DMS53 treated with DMSO at 0.1 percent for 48 hours (cell line): ENCODE measurements around the gene TRMT10B.
"Not testable (repeated sequence)": the region's sequence is repeated elsewhere in the genome, so short reads cannot be mapped to it uniquely, and the experiment has no call there.

Source experiments
- DNase-seq: peaks from one replicate; lab custom pipeline; 2025; ENCODE audit not compliant: unreplicated experiment; lab: John Stamatoyannopoulos, UW

Gene TRMT10B

DNA sequence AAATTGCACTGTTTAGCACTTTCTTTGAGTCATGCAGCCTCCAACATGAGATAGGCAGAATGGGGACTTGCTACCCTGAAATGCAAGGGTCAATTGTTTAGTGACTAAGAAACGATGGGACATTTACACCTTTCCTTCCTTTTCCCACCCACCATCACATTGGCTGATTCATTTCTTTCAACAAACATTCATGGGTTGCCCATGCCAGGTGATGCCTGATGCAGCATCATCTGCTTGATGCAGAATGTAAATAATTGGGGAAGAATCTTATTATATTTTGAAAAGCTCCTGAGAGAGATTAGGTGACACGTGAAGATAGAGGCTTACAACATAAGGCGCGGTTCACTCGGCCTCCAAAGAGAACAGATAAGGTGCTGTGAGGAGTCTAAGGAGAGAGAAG is 4.5 kb upstream of the TRMT10B start:
- no peak for DNase-seq

- no peak for DNase-seq
Measured at GRCh38 chr9:37751186-37751585, 2.4 kb upstream of the TRMT10B start.

GRCh38 chr9:37751704-37752103 is 1.9 kb upstream of the TRMT10B start:
- DNase-seq, result not testable (repeated sequence)

- not testable (repeated sequence) for DNase-seq
Measured at GRCh38 chr9:37752112-37752511, 1.5 kb upstream of the TRMT10B start.

DNA sequence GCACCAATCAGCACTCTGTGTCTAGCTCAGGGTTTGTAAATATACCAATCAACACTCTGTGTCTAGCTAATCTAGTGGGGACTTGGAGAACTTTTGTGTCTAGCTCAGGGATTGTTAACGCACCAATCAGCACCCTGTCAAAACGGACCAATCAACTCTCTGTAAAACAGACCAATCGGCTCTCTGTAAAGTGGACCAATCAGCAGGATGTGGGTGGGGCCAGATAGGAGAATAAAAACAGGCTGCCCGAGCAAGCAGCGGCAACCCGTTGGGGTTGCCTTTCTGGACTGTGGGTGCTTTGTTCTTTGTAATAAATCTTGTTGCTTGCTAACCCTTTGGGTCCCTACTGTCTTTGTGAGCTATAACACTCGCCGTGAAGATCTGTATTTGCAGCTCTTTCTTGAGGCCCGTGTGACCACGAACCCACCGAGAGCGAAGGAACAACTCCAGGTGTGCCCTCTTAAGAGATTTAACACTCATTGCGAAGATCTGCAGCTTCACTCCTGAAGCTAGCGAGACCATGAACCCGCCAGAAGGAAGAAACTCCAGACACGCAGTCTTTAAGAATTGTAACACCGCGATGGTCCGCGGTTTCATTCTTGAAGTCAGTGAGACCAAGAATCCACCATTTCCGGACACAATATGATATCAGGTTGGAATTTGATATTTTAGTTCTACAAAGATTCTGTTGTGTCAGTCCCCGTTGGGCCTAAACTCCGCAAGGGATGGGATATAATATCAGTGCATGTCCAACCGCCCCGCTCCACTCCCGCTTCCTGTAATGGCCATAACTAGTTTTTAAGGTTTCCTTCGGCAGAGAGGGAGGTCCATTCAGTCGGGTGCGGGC is 740 bp upstream of the TRMT10B start:
- no peak for DNase-seq

- DNase-seq, result no peak
Measured at GRCh38 chr9:37758747-37759146, 5.1 kb downstream of the TRMT10B start.

GRCh38 chr9:37760416-37761161 is 7.0 kb downstream of the TRMT10B start:
- DNase-seq, result no peak

DNA sequence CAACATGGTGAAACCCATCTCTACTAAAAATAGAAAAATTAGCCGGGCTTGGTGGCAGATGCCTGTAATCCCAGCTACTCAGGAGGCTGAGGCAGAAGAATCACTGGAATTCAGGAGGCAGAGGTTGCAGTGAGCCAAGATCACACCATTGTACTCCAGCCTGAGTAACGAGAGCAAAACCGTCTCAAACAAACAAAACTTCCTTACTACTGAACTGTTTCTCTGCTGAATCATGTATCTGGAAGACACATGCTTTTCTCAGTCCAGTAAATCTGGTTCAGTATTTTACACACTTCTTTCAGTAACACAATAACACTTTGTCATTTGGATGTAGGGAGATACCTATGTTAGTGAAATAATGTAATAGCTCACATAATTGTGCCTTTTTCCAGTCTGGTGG is 7.9 kb downstream of the TRMT10B start:
- DNase-seq, result no peak

- DNase-seq, result not testable (repeated sequence)
Measured at GRCh38 chr9:37765263-37765662, 11.7 kb downstream of the TRMT10B start.

- DNase-seq, result no peak
Measured at GRCh38 chr9:37769306-37769705, 15.7 kb downstream of the TRMT10B start.

GRCh38 chr9:37769995-37770394 is 16.4 kb downstream of the TRMT10B start:
- no peak for DNase-seq

- DNase-seq, result no peak
Measured at GRCh38 chr9:37775216-37775919, 21.8 kb downstream of the TRMT10B start.

- DNase-seq, result no peak
Measured at GRCh38 chr9:37776328-37776727, 22.7 kb downstream of the TRMT10B start.

DNA sequence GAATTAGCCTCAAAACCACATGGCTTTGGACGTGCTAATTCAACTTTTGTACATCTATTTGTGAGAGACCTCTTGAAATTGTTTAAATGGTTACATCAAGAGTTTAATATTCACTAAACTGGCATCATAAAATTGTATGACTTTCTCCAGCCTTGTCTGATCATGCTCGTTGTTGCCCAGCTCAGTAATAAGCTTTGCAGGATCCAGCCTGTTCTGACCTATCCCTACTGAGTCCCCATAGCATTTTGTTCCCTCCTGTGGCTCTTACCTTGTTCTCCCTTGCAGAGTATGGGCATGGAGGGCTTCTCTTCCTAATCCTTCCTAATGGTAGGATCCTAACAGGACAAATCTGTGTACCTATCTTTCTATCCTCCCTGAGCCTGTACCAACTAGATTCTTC is 24.9 kb downstream of the TRMT10B start:
- DNase-seq, result no peak

- DNase-seq, result no peak
Measured at GRCh38 chr9:37784291-37784615, 30.6 kb downstream of the TRMT10B start.

- DNase-seq, result peak; percentile 66
Measured at GRCh38 chr9:37784616-37785483, 31.2 kb downstream of the TRMT10B start, which contains the start of gene EXOSC3. EXOSC3 (minus strand) TSS chr9:37785064; CDS start chr9:37785044, 20 bp downstream.

GRCh38 chr9:37787059-37787458 is 33.5 kb downstream of the TRMT10B start:
- DNase-seq, result no peak

DNA sequence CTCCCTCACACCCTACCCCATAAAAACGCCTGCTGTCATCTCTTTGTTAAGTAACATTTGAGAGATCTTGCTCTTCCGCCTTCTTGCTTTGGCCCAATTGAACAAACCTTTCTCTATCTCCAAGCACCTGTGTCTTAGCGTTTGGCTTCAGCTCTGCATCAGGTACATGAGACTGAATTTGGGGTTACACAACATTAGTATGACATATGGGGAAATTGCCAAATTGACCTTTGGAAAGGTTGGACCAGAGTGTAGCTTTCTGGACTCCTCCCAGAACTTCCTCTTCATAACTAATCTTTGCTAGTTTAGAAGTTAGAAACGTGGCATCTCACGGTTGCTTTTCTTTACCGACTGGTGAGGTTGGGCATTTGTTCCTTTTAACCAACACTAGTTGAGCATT is 34.7 kb downstream of the TRMT10B start:
- DNase-seq, result no peak

DNA sequence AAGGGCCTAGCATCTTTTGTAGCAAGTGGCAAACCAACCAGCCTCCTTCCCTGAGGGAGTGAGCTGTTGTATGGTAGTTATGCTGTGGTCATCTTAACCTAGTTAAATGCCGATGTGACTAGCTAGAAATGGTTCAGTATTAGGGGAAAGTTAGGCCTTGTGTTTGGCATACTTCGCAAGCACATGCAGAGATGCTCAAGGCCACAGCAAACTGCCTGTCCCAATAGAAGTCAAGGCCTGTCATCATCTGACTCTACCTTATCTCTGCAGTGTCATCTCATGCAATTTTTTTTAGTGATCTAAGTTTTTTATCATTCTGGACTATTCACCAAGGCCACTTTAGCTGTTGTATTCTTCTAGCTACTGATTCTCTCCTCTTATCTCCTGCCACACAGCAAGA is 36.5 kb downstream of the TRMT10B start:
- DNase-seq, result no peak

DNA sequence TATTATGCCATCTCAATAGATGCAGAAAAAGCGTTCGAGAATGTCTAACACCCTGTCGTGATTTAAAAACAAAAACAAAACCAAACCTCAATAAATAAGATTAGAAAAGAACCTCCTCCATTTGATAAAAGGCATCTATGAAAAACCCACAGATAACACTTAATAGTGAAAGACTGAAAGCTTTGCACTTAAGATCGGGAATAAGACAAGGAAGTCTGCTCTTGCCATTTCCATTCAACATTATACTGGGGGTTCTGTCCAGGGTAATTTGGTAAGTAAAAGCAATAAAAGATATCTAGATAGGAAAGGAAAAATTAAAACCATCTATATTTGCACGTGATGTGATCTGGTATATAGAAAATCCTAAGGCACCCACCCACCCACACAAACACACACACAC is 38.5 kb downstream of the TRMT10B start:
- DNase-seq, result no peak

DNA sequence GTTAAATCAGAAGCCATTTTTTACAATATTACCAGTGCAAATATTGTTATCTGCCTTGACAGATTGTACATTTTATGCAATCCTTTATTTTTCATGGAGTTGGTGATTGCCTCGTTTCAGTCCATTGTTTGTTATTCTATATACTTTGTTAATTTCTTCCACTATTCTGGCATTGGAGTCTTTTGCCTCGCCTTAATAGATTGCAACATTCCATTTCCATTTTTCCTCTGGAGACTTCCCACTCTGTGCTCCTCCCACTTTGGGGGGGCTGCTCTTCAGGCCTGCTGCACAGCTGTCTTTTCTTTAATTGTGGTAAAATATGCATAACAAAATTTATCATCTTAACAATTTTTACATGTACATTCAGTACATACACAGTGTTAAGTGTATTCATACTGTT is 42.6 kb downstream of the TRMT10B start:
- DNase-seq, result no peak
